HG03342 (cell line): ENCODE results near the gene SEC24C.
"Not testable (repeated sequence)": the region's sequence is repeated elsewhere in the genome, so short reads cannot be mapped to it uniquely, and the experiment has no call there.

Source experiments
- ATAC-seq: cut with Tn5 transposase; IDR thresholded peaks from one replicate; pipeline ENCODE4 v1.9.1; 2021; ENCODE audit warnings: mild to moderate bottlenecking, moderate library complexity; ENCODE audit not compliant: unreplicated experiment

The SEC24C gene

DNA sequence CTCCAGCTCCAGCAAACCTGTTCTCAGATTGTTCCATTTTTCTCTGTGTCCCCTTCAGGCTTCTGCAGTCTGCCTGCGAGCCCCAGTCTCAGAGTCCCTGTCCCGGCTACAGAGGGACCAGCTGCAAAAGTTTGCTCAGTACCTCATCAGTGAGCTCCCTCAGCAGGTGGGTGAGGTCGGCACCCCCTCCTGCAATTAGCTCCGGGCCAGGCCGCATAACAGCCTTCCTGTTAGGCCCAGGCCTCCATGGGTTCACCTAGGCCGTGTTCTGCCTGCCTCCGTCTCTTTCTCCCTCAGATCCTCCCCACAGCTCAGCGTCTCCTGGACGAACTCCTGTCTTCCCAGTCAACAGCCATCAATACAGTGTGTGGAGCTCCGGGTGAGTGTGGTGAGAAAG lies 45.5 kb downstream of the SEC24C start:
- no peak for ATAC-seq

DNA sequence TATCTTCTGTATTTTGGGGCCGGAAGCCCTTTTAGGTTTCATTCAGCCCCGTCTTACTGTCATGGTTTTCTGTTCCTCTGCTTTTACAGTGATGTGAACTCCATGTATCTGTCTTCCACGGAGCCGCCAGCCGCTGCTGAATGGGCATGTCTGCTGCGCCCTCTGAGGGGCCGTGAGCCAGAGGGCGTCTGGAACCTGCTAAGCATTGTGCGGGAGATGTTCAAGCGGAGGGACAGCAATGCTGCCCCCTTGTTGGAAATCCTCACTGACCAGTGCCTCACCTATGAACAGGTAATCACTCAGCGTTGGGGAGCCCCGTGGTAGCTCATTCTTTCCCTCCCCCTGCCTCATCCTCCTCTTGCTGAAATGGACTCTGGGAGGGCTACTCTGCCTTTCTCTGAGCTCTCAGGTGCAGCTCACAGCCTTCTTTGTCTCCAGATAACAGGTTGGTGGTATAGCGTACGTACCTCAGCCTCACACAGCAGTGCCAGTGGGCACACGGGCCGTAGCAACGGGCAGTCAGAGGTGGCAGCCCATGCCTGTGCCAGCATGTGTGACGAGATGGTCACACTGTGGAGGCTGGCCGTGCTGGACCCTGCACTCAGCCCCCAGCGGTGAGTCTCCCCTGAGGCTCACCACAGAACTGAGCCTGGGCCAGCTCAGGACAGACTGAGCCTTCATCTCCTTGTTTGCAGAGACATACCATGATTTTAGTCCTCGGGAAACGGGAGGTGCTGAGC lies 46.9 kb downstream of the SEC24C start:
- ATAC-seq: no peak

DNA sequence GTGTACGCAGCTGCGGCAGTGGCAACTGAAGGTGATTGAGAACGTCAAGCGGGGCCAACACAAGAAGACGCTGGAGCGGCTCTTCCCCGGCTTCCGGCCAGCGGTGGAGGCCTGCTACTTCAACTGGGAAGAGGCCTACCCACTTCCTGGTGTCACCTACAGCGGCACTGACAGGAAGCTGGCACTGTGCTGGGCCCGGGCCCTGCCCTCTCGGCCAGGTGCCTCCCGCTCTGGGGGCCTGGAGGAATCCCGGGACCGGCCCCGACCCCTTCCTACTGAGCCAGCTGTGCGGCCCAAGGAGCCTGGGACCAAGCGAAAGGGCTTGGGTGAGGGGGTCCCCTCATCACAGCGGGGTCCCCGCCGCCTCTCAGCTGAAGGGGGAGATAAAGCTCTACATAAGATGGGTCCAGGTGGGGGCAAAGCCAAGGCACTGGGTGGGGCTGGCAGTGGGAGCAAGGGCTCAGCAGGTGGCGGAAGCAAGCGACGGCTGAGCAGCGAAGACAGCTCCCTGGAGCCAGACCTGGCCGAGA lies 47.8 kb downstream of the SEC24C start:
- ATAC-seq: no peak

DNA sequence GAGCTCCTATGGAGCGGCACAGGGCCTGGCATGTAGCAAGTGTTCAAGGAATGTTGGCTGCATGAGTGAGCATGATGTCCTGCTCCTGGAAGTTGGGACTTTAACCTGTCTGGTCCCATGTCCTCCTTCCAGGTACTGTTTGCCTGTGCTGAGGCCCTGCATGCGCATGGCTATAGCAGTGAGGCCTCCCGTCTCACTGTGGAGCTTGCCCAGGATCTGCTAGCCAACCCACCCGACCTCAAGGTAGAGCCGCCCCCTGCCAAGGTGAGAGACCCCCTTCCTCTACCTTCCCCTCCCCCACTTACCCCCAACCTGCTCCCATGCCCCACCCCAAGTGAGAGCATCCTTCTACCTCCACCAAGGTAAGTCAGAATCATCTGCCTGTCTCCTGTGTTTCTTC lies 49.3 kb downstream of the SEC24C start:
- no peak for ATAC-seq

DNA sequence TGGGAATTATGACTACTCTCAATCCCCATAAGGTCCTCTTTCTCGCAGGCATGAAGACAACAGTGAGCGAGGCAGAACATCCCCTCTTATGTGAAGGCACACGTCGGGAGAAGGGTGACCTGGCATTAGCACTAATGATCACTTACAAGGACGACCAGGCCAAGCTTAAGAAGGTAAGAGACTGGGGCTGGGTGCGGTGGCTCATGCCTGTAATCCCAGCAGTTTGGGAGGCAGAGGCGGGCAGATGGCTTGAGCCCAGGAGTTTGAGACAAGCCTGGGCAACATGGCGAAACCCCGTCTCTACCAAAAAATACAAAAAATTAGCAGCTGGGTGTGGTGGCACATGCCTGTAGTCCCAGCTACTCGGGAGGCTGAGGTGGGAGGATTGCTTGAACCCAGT lies 51.3 kb downstream of the SEC24C start:
- not testable (repeated sequence) for ATAC-seq

DNA sequence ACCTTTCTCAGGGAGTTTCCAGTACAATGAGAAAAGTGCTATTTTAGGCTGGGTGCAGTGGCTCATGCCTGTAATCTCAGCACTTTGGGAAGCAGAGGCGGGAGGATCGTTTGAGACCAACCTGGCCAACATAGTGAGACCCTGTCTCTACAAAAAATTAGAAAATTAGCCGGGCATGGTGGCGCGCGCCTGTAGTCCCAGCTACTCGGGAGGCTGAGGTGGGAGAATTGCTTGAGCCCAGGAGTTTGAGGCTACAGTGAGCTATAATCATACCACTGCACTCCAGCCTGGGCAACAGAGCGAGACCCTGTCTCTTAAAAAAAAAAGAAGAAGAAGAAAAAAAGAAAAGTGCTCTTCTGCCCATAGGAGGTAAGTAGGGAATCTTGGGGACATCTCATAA lies 51.9 kb downstream of the SEC24C start:
- ATAC-seq: not testable (repeated sequence)

DNA sequence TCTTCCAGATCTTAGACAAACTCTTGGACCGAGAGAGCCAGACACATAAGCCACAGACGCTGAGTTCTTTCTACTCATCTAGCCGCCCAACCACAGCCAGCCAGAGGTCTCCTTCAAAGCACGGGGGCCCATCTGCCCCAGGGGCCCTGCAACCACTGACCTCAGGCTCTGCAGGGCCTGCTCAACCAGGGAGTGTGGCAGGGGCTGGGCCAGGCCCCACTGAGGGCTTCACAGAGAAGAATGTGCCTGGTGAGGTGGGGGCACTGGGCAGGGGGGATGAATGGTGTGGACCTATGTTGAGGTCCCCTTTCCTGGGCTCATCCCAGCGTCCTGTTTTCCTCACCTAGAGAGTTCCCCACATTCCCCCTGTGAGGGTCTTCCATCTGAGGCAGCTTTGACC lies 52.6 kb downstream of the SEC24C start:
- ATAC-seq: no peak

DNA sequence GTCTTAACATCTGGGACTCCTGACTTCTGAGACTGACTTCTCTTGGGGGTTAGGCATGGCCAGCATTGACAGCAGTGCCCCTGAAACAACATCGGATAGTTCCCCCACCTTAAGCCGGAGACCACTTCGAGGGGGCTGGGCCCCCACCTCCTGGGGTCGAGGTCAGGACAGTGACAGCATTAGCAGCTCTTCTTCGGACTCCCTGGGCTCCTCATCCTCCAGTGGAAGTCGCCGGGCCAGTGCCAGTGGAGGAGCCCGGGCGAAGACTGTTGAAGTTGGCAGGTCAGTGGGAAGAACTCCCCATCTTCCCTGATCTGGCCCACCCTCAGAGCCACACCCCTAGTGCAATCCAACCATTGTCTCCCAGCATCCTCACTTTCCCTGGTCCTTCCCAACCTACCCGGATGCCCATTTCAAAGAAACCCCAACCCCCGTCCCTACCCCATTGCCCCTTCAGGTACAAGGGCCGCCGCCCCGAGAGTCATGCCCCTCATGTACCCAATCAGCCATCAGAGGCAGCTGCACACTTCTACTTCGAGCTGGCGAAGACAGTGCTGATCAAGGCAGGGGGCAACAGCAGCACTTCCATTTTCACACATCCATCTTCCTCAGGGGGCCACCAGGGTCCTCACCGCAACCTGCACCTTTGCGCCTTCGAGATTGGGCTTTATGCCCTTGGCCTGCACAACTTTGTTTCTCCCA lies 53.3 kb downstream of the SEC24C start:
- ATAC-seq: no peak

DNA sequence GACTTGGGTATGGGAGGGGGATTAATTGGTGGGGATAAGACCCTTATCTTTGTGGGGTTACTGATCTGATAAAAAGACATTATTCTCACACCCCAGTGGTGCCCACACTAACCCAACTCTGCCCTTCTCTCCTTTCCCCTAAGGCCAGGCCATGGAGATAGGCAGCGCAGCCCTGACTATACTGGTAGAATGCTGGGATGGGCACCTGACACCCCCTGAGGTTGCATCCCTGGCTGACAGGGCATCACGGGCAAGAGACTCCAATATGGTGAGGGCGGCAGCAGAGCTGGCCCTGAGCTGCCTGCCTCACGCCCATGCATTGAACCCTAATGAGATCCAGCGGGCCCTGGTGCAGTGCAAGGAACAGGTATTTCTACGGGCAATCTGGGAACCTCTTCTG lies 53.9 kb downstream of the SEC24C start:
- ATAC-seq: no peak

DNA sequence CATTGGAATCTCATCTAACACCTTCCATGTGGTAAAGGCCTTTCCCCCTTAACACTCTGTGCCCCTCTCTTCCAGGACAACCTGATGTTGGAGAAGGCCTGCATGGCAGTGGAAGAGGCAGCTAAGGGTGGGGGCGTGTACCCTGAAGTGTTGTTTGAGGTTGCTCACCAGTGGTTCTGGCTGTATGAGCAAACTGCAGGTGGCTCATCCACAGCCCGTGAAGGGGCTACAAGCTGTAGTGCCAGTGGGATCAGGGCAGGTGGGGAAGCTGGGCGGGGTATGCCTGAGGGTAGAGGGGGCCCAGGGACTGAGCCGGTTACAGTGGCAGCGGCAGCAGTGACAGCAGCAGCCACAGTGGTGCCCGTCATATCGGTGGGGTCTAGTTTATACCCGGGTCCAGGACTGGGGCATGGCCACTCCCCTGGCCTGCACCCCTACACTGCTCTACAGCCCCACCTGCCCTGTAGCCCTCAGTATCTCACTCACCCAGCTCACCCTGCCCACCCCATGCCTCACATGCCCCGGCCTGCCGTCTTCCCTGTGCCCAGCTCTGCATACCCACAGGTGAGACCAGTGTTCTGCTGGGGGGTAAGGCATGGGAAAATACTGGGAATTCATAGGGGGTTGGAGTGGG lies 54.9 kb downstream of the SEC24C start:
- no peak for ATAC-seq

DNA sequence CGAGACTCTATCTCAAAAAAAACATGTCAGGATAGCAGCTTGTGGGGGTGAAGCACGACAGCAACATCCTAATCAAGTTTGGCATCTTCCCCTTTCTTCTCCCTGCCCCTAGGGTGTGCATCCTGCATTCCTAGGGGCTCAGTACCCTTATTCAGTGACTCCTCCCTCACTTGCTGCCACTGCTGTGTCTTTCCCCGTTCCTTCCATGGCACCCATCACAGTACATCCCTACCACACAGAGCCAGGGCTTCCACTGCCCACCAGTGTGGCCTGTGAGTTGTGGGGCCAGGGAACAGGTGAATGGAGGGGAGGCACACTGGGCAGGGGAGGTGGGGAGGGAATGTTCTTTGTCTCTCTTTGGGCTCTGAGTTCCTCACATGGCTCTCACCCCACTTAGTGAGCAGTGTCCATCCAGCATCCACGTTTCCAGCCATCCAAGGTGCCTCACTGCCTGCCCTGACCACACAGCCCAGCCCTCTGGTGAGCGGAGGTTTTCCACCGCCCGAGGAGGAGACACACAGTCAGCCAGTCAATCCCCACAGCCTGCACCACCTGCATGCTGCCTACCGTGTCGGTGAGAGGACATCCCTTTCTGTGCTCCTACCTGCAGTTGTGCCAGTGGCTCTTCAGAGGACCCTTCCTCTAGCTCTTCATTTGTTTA lies 55.9 kb downstream of the SEC24C start:
- ATAC-seq: no peak

DNA sequence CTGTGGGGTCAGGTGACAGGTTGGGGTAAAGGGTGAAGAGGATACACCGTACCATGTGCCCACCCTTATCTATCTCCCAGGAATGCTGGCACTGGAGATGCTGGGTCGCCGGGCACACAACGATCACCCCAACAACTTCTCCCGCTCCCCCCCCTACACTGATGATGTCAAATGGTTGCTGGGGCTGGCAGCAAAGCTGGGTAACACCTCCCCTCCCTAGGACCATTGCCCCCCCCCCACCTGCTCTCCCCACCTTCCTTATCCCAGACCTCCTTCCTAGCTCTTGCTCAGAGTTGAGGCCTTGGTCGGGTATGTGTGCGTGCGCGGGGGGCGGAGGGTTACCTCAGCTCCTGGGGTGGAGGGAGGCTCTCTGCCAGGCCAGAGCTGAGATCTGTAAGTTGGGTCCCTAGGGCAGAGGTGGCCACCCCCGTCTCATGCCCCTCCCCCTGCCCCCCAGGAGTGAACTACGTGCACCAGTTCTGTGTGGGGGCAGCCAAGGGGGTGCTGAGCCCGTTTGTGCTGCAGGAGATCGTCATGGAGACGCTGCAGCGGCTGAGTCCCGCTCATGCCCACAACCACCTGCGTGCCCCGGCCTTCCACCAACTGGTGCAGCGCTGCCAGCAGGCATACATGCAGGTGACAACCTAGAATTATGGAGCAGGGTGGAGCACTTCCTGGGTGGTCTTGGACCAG lies 56.5 kb downstream of the SEC24C start:
- ATAC-seq: no peak

DNA sequence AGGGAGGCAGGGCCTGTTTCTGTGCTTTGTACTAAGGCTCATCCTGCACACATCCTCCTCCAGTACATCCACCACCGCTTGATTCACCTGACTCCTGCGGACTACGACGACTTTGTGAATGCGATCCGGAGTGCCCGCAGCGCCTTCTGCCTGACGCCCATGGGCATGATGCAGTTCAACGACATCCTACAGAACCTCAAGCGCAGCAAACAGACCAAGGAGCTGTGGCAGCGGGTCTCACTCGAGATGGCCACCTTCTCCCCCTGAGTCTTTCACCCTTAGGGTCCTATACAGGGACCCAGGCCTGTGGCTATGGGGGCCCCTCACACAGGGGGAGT lies 57.0 kb downstream of the SEC24C start:
- no peak for ATAC-seq

DNA sequence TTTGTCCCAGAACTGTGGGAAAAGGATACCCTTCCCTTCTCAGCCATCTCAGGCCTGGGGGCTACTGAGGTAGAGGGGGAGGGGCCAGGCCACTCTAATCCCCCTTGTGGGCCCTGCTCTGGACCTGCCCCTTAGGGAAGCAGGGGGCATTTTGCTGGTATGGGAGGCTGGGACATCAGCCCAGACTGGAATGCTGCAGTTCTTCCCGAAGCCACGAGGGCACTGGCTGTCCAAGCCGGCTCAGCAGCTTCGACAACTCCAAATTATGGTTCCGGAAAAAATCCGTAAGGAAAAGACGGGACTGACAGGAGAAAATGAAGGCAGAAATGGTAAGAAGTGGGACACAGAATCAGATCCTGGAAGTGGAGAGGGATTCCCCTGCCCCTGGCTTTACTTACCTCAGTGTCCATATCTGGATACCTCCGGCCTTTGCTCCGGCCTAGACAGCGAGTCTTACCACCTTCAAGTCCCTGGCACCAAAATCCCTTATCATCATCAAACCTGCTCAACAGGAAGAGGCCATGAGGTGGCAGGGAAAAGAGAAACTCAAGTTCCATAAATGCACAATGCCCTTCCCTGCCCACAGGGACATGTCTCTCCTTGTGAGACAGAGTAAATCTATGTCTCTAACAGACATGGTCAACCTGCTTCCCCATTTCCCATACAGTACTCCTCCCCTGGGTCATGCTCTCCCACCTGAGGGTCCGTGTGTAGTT lies 58.3 kb downstream of the SEC24C start:
- no peak for ATAC-seq

DNA sequence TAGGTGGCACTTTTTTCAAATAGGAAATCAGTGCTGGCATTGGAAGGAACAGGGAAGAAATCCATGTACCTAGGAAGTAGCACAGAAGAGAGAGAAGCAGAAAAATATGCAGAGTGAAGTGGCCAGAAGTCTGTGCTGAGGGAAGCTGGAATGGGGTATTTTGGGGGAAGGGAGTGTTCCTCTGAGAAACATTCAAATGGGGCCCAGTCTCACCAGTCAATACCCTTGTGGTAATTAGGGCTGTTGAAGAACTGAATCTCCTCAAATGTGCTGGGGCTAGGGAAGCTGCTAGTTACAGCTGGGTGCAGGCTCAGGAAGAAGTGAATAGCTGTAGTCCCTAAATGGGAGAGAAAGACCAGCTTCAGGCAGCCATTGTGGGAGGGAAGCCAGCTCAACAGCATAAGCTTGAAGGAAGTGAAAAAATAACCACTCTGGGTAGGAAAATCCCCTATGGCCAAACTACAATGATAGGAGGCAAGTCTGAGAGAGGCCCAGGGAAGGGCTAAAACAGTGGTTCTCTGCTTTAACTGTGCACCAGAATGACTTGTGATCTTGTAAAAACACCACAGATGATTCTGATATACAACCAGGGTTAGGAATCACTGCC lies 59.6 kb downstream of the SEC24C start:
- no peak for ATAC-seq

DNA sequence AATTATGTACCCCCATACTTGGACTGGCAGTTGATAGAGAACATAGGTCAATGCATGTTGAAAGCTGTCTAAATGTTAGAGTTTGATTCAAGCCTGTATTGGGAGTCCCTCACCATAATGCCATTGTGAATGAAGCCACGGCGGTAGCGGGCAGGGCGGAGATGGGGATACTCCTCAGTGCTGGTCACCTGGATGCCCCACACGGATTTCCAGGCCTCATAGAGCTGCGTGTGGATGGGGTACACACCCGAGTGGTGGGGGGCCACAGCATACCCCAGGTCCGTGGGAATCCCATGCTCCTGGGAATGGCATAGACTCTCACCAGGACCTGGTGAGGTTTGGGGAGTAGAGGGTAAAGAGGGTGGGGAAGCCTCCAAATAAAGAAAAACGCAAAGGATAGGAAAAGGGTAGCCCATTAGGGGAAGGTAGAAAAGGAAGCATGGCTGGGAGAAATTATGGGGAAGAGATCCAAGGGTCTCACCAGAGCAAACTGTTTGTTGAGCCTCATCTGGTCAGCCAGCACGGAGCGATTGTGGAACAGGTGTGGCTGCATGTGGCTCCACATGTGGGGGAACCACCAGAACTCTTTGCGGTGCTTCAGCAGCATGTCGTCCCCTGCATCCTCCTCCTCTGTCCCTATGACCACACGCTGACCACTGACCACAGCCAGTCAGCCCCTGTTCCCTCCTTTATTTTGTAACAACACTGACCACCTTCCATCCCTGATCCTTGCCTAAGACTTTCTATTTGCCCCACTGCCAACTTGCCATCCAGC lies 62.2 kb downstream of the SEC24C start:
- ATAC-seq: no peak

DNA sequence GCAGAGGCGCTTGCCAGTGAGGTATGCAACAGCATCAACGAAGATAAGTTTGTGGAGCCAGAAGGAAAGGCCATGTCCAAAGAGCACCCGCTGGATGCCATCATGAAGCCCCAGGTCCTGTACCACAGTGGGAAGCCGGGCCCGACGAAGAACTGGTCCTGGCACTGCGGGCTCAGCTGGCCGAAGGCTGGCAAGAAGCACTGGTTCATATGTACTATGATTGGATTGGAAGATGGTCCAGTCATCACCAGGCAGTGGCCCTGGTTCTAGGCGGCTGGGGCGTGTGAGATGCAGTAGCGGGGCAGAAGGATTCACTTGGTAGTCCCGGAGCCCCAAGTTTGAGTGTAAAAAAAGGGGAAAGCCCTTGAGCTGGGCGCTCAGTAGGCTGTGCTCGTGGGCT lies 63.3 kb downstream of the SEC24C start:
- no peak for ATAC-seq

DNA sequence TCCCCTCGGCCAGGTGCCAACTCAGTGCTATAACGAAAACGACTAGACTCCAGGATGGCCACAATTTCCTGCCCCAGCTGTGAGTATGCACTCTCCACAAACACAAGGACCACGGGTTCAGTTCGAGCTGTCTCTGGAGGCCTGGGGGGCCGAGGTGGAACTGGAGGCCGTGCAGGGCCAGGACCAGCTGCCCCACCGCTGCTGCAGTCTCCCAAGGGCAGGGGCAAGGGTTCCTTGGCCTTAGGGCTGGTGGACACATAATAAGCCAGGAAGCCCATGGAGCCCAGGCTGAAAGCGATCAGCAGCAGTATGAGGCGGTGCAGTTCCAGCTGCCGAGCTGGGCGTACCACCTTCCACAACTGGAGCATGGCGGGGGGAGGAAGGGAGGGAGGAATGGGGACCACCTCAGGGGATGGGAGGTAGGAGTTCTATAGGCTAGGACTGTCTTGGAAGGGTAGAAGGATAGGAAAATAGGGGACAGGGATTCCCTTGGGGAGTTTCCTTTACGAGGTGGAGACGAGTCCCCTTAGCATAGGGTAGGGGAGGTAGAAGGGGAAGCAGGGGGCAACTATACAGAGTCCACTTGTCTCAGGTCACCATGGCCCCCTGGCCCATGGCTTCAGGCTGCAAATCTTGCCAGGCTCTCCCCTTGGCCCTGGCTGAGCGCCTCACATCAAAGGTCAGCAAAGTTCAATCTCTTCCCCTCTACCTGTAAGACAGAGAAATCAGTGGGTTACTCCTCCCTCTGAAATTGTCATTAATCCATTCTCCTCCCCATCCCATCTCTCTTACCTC lies 64.0 kb downstream of the SEC24C start:
- no peak for ATAC-seq
